HG03196 (cell line): Measurements from ENCODE around the gene SSTR4.
"Not testable (repeated sequence)": the region's sequence is repeated elsewhere in the genome, so short reads cannot be mapped to it uniquely, and the experiment has no call there.

Experiments
- ATAC-seq: cut with Tn5 transposase; IDR thresholded peaks from one replicate; pipeline ENCODE4 v1.9.1; 2021; ENCODE audit not compliant: unreplicated experiment

Gene SSTR4

GRCh38 chr20:23034721-23035671 is at the start of gene SSTR4:
TSS of gene SSTR4 (plus strand) at chr20:23035312. CDS start at chr20:23035484, 172 bp downstream.
- ATAC-seq, result no peak

DNA sequence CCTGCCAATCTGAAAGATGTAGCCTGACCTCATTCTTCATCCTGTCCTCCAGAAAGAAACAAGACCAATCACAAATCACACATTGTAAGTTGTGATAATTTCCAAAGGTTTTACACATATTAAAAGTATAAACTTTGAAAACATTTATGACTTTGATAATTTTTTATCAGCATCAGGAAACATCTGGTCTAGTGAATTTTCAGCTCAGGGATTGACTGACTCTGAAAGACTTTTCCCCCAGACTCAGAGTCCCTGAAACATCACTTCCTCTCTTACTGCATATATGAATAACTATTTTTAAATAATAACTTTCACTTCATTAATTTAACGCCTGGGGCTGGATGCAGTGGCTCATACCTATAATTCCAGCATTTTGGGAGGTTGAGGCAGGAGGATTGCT is 48.5 kb upstream of the SSTR4 start:
- ATAC-seq, result no peak

- ATAC-seq, result not testable (repeated sequence)
Observed at GRCh38 chr20:22991424-22991823, 43.7 kb upstream of the SSTR4 start.

- ATAC-seq, result no peak
Observed at GRCh38 chr20:22993823-22994222, 41.3 kb upstream of the SSTR4 start.

DNA sequence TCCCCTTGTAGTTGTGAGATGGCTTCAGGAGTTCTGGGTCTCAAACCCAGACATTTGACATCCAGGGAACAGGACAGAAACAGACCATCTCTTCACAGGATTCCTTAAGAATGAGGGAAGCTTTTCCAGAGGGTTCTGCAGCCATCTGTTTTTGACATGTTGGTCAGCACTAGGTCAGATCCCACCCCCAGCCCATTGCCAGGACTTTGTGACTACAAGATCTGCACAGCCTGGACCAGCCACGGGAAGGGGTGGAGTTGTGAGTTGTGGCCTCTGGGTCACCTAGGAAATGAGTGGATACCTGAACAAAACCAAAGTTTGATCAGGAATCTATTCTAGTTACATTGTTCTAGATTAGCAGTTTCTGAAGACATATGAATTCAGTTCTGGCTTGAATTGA is 39.2 kb upstream of the SSTR4 start:
- no peak for ATAC-seq

DNA sequence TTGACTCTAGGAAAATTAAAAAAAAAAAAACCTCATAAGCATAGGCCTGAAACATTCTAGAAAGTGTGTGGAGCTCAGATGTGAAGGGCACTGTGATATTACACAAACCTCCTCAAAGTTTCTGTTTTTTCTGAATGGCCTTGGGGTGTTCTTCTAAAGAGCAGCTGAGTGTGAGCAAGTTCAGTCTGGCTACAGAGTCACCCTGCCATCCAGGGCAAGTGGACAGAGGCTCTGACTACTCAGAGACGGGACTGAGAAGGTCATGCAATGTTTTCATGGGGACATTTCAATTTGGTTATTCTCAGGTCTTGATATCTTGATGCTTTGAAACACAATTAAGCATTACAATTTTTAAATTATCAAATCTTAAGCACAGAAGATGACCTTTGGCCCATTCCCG is 36.6 kb upstream of the SSTR4 start:
- no peak for ATAC-seq

DNA sequence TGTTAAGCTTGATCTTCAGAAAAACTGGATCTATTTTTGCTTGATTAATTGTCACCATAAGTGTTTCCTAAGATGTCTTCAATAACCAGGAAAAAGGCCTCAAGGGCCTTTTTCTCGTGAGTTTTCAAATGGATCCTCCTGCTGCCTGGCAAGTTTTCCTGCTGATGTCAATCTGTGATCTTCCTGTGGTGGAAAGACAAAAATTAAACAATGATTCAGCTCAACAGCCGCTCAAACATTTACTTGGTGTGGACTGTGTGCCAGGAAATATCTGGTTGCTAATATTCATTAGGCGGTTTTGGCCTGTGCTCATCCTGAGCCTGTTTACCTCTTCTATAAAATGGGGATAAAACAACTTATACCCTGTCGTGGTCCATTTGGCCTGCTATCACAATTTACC is 35.4 kb upstream of the SSTR4 start:
- no peak for ATAC-seq

DNA sequence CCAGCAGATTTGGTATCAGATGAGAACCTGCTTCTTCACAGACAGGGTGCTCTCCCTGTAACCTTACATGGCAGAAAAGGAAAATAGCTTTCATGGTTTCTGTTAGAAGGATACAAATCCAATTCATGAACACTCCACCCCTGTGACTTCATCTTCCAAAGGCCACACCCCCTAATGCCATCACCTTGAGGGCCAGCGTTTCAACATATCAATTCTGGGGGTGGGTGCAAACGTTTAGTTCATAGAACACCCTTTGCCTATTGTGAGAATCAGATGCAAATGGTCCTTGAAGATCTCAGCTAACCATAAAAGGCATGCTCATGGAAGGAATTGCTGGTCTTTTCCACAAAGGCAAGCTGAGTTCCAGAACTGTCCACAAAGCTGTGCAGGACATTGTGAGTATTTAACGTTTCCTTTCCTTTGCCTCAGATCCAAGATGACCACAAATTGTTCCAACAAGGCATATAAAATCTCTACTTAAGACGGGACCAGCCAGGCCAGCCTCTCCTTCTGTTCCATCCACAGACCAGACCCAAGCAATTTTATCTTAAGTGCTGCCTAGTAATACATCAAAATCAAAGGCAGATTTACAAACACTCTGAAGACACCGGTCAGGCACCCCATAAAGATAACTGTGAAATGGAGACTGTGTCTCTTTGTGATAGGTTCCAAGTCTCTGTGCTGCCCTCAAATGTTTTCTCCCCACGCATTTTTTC is 34.7 kb upstream of the SSTR4 start:
- no peak for ATAC-seq

GRCh38 chr20:23002276-23002675 is 32.8 kb upstream of the SSTR4 start:
- no peak for ATAC-seq

GRCh38 chr20:23003077-23003635 is 32.0 kb upstream of the SSTR4 start:
- no peak for ATAC-seq

GRCh38 chr20:23003881-23004460 is 31.1 kb upstream of the SSTR4 start:
- no peak for ATAC-seq

DNA sequence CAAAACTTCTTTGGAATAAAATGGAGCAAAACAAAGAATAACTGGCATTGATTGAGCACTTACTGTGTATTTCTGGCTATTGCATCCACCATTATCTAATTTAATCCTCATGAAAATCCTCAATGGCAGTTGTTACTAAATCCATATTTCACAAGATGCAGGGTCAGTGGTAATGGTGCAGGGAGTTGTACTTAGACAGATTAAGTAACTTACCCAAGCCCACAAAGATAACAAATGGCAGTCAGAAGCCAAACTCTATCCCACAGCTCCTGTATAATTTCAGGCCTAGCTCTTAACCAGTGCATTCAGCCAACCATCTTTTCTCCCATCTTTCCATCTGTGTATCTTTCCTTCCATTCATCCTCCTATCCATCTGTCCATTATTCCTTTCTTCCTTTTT is 29.3 kb upstream of the SSTR4 start:
- ATAC-seq, result no peak

DNA sequence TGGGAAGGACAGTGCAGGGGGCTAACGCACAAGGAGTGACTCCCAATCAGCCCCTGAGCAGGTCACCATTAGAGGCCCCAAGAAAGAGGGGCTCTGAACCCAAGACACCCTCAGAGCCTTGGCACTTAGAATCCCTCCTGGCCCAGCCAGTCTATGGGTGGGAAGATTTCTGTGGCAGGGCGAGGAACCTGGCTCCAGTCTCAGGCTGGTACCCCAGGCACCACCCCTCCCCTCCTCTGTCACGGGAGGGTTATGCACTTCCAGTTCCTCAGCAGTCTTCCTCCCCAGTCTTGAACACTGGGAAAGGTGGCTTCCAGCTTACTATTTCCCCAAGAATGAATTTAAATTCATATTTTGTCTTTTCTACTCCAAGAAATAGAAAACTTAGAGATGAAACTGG is 27.6 kb upstream of the SSTR4 start:
- no peak for ATAC-seq

DNA sequence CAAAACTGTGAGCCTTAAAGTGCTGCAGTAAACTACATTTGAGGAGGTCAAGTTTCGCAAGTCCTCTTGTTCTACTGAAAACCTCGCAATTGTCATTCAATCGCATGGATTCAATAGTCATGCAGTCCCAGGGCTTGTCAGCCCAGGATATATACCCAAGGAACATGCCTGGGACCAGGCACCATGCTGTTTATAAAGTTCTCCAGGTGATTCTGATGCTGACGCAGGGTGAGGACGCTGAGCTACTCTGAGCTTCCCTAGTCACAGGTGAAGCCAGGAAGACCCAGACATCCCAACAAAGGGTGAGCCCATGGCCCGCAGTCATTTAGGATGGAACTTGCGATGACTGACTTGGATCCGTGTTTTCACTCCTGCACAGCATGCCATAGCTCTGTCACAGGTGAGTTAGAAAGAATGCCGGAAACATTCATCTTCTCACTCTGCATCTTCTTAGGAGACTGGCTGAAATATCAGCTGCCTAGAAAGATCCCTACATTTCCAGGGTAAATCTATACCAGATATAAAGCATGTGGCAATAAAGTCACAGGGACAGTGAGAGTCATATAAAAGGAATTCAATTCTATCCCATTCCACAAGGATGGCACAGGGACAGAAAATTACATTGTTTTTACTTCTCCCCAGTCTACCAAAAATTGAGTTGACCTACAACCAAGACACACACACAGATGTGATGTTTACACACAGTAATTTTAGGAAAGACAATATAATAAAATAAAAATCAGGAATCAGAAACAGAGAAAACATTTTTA is 27.0 kb upstream of the SSTR4 start:
- no peak for ATAC-seq

GRCh38 chr20:23008667-23009066 is 26.4 kb upstream of the SSTR4 start:
- no peak for ATAC-seq

GRCh38 chr20:23009636-23010035 is 25.5 kb upstream of the SSTR4 start:
- ATAC-seq, result no peak

DNA sequence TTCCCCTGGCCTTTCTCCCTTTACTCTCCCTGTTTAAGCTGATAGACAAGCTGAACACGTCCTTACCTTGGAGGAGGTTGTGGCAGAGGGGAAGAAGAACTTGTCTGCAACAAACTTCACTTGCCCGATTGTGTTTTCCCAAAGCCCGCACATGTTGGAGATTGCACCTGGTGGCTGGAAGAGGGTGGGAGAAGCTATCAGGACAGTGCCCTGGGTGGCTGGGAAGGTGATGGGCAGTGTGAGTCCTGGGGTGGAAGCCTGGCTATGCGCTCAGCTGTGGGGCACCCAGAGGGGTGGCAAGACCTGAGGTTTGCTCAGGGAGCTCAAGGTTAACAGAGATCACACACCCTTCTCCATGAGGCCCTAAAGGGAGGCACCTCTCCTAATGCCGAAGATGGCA is 25.0 kb upstream of the SSTR4 start:
- ATAC-seq, result no peak

GRCh38 chr20:23011008-23011721 is 23.9 kb upstream of the SSTR4 start:
- no peak for ATAC-seq

DNA sequence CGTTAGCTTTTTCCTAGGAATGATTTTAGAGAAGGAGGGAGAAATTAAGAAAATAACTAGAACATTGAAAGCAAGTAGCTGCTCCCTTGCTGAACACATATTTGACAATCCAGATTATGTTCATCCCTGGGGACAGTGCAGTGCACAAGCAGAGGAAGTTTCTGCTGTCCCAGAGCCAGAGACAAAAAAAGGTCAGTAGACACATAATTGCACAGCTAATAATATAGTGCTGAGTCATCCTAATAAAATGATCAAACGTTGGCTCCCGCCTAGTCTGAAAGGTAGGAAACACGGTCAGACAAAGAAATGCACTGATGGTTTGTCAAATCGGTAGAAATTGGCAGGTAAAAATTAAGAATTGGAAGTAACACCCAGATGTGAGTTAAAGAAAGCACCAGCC is 21.7 kb upstream of the SSTR4 start:
- ATAC-seq, result no peak

DNA sequence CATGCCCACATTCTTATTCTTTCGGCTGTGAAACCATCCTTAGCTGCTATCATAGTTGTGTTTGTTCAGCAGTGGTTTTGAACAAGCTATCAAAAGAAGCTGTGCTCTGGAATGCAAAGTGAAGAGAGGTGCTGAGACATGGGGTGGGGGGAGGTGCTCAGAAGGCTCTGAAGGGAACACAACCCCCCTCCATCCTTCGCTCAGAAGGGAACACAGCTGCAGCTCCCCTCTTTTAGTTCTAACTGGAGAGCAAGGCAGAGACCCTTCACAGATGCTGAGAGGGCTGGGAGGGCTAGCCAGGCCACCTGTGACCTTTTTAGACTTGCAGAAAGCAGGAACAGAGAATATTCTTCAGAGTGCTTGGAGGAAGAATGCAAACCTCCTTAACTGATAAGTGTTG is 17.6 kb upstream of the SSTR4 start:
- ATAC-seq, result no peak
